PC-9 (cell line): ENCODE measurements around the gene CCDC12. TPM values are rescaled to one million over a fixed set of nuclear protein-coding genes. Genes with fewer than 3 reads are reported as not detected.

Experiments used
- BruUV-seq: library from RNA; stranded (reverse); fragments of 400-500 nt; replicated peaks from 2 replicates; lab custom pipeline; 2021; lab: Mats Ljungman, UMichigan
- CTCF ChIA-PET: fragments of 300-600 bp; sonication (Branson Sonifier 250); formaldehyde crosslinking; loops from one replicate; lab custom pipeline; 2022; ENCODE audit warnings: antibody characterized with exemption; lab: Charles Lee
- POLR2A ChIA-PET: fragments of 300-600 bp; sonication (Branson Sonifier 250); formaldehyde crosslinking; loops from one replicate; lab custom pipeline; 2022; ENCODE audit warnings: antibody characterized with exemption; ENCODE audit not compliant: unreplicated experiment; lab: Charles Lee
- DNase-seq, 2 experiments: peaks; one replicate each; pipeline versions ENCODE4 v3.0.0 to v3.0.0-alpha.2; 2015 to 2022; ENCODE audit warnings: mixed read lengths in 1 of 2
- H2AFZ ChIP-seq: fragments of 200-600 bp; sonication (generic); 2 replicates; pipeline ENCODE4 v1.8.1; 2017; ENCODE audit warnings: antibody characterized with exemption
- H3F3A ChIP-seq: fragments of 200-600 bp; sonication (generic); 2 replicates; pipeline ENCODE4 v1.8.1; 2017; ENCODE audit warnings: antibody characterized with exemption, mild to moderate bottlenecking, low read depth; ENCODE audit not compliant: insufficient read depth
- H3K27ac ChIP-seq: fragments of 200-600 bp; sonication (generic); 2 replicates; pipeline ENCODE4 v1.6.1; 2016; ENCODE audit warnings: mixed run types
- H3K27me3 ChIP-seq: fragments of 200-600 bp; sonication (generic); 2 replicates; pipeline ENCODE4 v1.6.1; 2016; ENCODE audit warnings: low read depth, mixed run types; ENCODE audit not compliant: insufficient read depth
- H3K36me3 ChIP-seq: fragments of 200-600 bp; sonication (generic); 2 replicates; pipeline ENCODE4 v1.6.1; 2016; ENCODE audit warnings: low read depth, mixed run types
- H3K4me1 ChIP-seq: fragments of 200-600 bp; sonication (generic); replicated peaks from 2 replicates; pipeline ENCODE4 v1.6.1; 2016; ENCODE audit warnings: mixed run types; ENCODE audit not compliant: insufficient read depth
- H3K4me2 ChIP-seq: fragments of 200-600 bp; sonication (generic); 2 replicates; pipeline ENCODE4 v1.6.1; 2017; ENCODE audit warnings: mixed run types
- H3K4me3 ChIP-seq: fragments of 200-600 bp; sonication (generic); 2 replicates; pipeline ENCODE4 v1.6.1; 2016; ENCODE audit warnings: mixed run types
- H3K79me2 ChIP-seq: fragments of 200-600 bp; sonication (generic); 2 replicates; pipeline ENCODE4 v1.6.1; 2017; ENCODE audit warnings: low read depth, mixed run types
- H3K9me2 ChIP-seq: fragments of 200-600 bp; sonication (generic); 2 replicates; pipeline ENCODE4 v1.8.1; 2017; ENCODE audit warnings: mild to moderate bottlenecking; ENCODE audit not compliant: insufficient read depth
- H3K9me3 ChIP-seq: fragments of 200-600 bp; sonication (generic); 2 replicates; pipeline ENCODE4 v1.8.1; 2016; ENCODE audit warnings: low read depth; ENCODE audit not compliant: insufficient read depth
- H4K20me1 ChIP-seq: fragments of 200-600 bp; sonication (generic); 2 replicates; pipeline ENCODE4 v1.8.1; 2017; ENCODE audit not compliant: insufficient read depth
- EZH2 ChIP-seq: fragments of 200-600 bp; sonication (generic); IDR thresholded peaks from 2 replicates; pipeline ENCODE4 v1.8.0; 2017; ENCODE audit warnings: antibody characterized with exemption, low read depth
- intact Hi-C: fragments of 100-400 bp; cut with micrococcal nuclease; formaldehyde crosslinking; loops from one replicate; pipeline ENCODE4 v1.10.0; 2022; ENCODE audit not compliant: unreplicated experiment
- total RNA-seq: library from RNA; stranded (reverse); gene quantifications from 2 replicates; pipeline ENCODE4 v1.2.3, GENCODE V29; 2021
- TF ChIP-seq, protein P1 (sequence below): fragments of 200-600 bp; sonication (generic); conservative IDR thresholded peaks from 2 replicates; pipeline ENCODE4 v1.6.1; 2017; ENCODE audit warnings: mixed run types, antibody characterized with exemption, mild to moderate bottlenecking, moderate library complexity

The CCDC12 gene
- total RNA-seq, 1 experiment from 2014 or later: 39.3 TPM

GRCh38 chr3:46904303-46905212 is 72.0 kb downstream of the CCDC12 start:
- Histone ChIP-seq H2AFZ (no peak overlapping the region), H3K27me3 (no peaks in the 10 kb centered on the region)
- CTCF ChIA-PET: no interaction called here

GRCh38 chr3:46903341-46904302 is 72.9 kb downstream of the CCDC12 start:
- POLR2A ChIA-PET: no interaction called here
- DNase-seq: peak in 1 of 2 experiments; percentile 59
- Histone ChIP-seq H2AFZ (no peak overlapping the region), H4K20me1 (no peaks in the 10 kb centered on the region), H3K9me2 (no peaks in the 10 kb centered on the region), H3K4me3 (no peak overlapping the region), H3K27ac (no peak overlapping the region), H3K36me3 (no peaks in the 10 kb centered on the region), H3K4me2 (no peak overlapping the region), H3K4me1 (no peaks in the 10 kb centered on the region), H3F3A (no peaks in the 10 kb centered on the region), H3K9me3 (no peaks in the 10 kb centered on the region), H3K79me2 (no peaks in the 10 kb centered on the region), H3K27me3 (no peaks in the 10 kb centered on the region)
- intact Hi-C loops: no loop called here
- no TSS peak for BruUV-seq
- no peak for TF ChIP-seq EZH2
- TF ChIP-seq, protein P1, sequence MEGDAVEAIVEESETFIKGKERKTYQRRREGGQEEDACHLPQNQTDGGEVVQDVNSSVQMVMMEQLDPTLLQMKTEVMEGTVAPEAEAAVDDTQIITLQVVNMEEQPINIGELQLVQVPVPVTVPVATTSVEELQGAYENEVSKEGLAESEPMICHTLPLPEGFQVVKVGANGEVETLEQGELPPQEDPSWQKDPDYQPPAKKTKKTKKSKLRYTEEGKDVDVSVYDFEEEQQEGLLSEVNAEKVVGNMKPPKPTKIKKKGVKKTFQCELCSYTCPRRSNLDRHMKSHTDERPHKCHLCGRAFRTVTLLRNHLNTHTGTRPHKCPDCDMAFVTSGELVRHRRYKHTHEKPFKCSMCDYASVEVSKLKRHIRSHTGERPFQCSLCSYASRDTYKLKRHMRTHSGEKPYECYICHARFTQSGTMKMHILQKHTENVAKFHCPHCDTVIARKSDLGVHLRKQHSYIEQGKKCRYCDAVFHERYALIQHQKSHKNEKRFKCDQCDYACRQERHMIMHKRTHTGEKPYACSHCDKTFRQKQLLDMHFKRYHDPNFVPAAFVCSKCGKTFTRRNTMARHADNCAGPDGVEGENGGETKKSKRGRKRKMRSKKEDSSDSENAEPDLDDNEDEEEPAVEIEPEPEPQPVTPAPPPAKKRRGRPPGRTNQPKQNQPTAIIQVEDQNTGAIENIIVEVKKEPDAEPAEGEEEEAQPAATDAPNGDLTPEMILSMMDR: no peak
- CTCF ChIA-PET: no interaction called here

More at GRCh38 chr3:46904303-46905212, 72.0 kb downstream of the CCDC12 start:
- BruUV-seq: no TSS peak
- Histone ChIP-seq H3K27ac (no peak overlapping the region), H3K4me2 (no peak overlapping the region), H3K36me3 (no peaks in the 10 kb centered on the region), H3K9me3 (no peaks in the 10 kb centered on the region), H3K79me2 (no peaks in the 10 kb centered on the region), H3K4me3 (no peak overlapping the region), H3K9me2 (no peaks in the 10 kb centered on the region), H3K4me1 (no peaks in the 10 kb centered on the region), H4K20me1 (no peaks in the 10 kb centered on the region), H3F3A (no peaks in the 10 kb centered on the region)
- TF ChIP-seq EZH2: no peak
- TF ChIP-seq, protein P1: no peak
- intact Hi-C loops: loop anchor here (5.0 kb wide), 1 partner anchor 417 kb away; no protein-coding TSS in a partner anchor
- POLR2A ChIA-PET: no interaction called here
- no peak for DNase-seq

- no peak overlapping the region for H2AFZ ChIP-seq
- TF ChIP-seq, protein P1: no peak
- no peak for TF ChIP-seq EZH2
- H3K27me3 ChIP-seq: no peaks in the 10 kb centered on the region
- no peak overlapping the region for H3K4me3 ChIP-seq
- intact Hi-C loops: no loop called here
- no peaks in the 10 kb centered on the region for H3F3A ChIP-seq
- H3K4me1 ChIP-seq: no peaks in the 10 kb centered on the region
- ChIA-PET POLR2A (no interaction called here), CTCF (no interaction called here)
- no peak for DNase-seq
- no peaks in the 10 kb centered on the region for H3K9me3 ChIP-seq
- no peak overlapping the region for H3K27ac ChIP-seq
- BruUV-seq: no TSS peak
- no peaks in the 10 kb centered on the region for H3K9me2 ChIP-seq
- H3K36me3 ChIP-seq: no peaks in the 10 kb centered on the region
- H3K4me2 ChIP-seq: no peak overlapping the region
- H4K20me1 ChIP-seq: no peaks in the 10 kb centered on the region
- H3K79me2 ChIP-seq: no peaks in the 10 kb centered on the region
Measured at GRCh38 chr3:46902188-46902631, 74.3 kb downstream of the CCDC12 start.
